ENCODE results near the gene EGFL7. TPM values are rescaled to one million over a fixed set of nuclear protein-coding genes. Genes with fewer than 3 reads are reported as not detected.

EGFL7 gene
- total and polyA plus RNA-seq, 5 donors = 73.3 to 148 (median 83.6) TPM

DNA sequence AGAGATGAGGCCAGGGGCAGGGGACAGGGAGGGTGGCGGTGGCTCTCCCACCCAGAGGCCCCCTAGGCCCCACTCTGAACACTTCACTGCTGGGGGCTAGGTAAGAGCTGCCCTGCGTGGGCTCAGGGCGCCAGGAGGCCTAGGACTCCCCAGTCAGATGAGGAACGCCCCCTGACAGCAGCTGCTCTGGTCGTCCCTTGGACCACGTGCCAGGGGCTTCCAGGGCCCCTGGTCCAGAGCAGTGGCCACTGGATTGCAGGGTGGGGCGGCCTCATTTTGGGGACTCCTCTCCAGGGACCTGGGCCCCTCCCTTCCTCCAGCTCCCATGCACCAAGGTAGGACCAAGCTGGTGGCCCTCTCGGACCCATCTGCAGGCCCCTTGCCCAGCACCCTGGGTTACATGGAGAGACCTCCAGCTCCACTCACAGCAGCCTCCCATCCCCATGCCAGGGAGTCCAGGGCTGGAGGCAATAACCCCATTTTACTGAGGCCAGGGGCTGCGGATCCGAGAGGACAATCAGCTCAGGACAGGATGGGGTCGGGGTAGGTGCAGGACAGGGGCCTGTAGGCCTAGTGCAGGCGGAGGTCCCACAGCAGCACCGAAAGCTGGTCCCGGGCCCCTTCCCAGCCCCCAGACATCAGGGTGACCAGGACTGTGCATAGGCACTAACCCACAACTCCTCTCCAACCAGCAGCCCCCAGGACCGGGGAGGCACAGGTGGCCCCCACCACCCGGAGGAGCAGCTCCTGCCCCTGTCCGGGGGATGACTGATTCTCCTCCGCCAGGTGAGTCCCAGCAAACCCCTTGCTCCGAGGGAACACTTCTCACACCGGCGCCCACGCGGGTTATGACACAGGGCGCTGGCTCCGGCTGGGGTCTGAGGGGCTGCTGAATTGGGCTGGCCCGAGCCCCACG is 1.5 kb downstream of the EGFL7 start:
- ATAC-seq (peak in 1 of 2 donors; percentile 0), DNase-seq (peak; percentile 40 to 70 (median 68))
- Histone ChIP-seq H3K4me1 (ENCODE audit: control insufficient read depth, insufficient read depth, low read length) (no peaks in the 10 kb centered on the region), H3K27ac (ENCODE audit: low read length) (peak overlapping the region; percentile 69), H3K9me3 (ENCODE audit: control insufficient read depth, low read length) (no peaks in the 10 kb centered on the region), H3K27me3 (ENCODE audit: control insufficient read depth, insufficient read depth) (no peaks in the 10 kb centered on the region), H3K4me3 (ENCODE audit: low read length) (peak overlapping the region; percentile 64)
- intact Hi-C loops (cut with DNase I) = no loop called here
- 76% methylated on average over 27 of the region's 27 CpGs for WGBS

DNA sequence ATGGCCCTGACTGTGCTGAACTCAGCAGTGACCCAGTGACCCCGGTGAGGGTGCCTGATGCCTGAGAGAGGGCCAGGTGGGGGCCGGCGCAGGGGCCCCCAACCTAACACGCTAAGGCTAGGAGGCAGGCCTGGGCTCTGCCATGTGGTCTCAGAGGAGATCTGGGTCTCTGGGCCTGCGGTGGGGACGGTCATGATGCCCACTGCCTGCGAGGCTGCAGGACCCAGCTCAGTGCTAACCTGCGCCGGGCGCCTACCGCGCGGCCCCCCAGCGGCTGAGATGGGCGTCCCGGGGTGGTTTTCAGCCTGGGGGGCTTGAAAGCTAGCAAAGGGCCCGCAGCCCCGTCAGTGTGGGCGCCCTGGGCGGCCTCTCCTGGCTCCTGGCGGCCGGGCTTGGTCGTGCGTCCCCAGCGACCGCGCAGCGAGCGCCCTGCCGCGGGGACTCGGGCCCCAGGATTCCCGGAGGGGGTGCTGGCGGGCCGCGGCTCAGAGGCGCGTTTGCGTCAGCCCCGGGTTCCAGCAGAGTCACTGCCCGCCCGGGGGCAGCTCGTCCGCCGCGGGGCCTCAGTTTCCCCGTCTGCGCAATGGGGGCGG is 2.5 kb downstream of the EGFL7 start:
- peak; percentile 36 to 79 (median 71) for DNase-seq
- Histone ChIP-seq H3K9me3 (ENCODE audit: control insufficient read depth, low read length) (no peaks in the 10 kb centered on the region), H3K4me3 (ENCODE audit: low read length) (peak overlapping the region; percentile 64), H3K4me1 (ENCODE audit: control insufficient read depth, insufficient read depth, low read length) (no peaks in the 10 kb centered on the region), H3K27ac (ENCODE audit: low read length) (peak overlapping the region; percentile 69), H3K27me3 (ENCODE audit: control insufficient read depth, insufficient read depth) (no peaks in the 10 kb centered on the region)
- intact Hi-C loops (cut with DNase I) = no loop called here
- WGBS = 9% methylated on average over 49 of the region's 49 CpGs
- no peak for ATAC-seq

DNA sequence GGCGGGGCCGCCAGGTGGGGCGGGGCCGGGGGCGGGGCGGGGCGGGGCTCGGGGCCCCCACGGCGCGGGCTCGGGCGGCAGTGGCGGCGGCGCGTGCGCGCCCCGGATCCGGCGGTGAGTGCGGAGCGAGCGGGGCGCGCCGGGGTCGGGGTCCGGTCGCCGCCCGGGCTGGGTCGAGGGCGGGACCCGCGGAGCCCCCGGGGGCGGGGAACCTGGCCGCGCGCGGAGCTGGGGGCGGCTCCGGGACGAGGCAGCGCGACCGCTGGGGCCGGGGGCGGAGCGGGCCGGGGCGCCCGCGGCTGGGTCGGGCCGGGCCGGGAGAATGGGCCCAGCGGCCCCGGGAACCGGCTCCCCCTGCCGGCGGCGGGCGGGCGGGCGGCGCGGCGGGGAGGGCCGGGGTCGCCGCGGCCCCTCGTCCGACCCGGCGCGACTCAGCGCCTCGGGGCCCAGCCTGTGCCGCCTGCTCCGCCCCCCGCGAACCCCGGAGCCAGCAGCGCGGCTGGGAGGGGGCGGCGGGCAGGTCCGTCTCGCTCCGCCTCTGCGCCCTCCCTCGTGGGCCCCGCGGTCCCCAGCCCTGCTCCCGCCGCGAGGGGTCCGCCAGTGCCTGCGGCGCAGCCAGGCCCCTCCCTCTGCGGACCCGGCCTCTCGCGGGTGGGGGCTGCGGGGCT is 3.1 kb downstream of the EGFL7 start:
- peak in 2 of 3 donors; percentile 48 to 75 for DNase-seq
- intact Hi-C loops (cut with DNase I) = no loop called here
- no peak for ATAC-seq
- peak overlapping the region; percentile 10 for H3K27ac ChIP-seq (ENCODE audit: low read length)
- no peaks in the 10 kb centered on the region for H3K27me3 ChIP-seq (ENCODE audit: control insufficient read depth, insufficient read depth)
- H3K4me1 ChIP-seq (ENCODE audit: control insufficient read depth, insufficient read depth, low read length) = no peaks in the 10 kb centered on the region
- no peaks in the 10 kb centered on the region for H3K9me3 ChIP-seq (ENCODE audit: control insufficient read depth, low read length)
- under 1% methylated on average over 91 of the region's 109 CpGs for WGBS
- peak overlapping the region; percentile 64 for H3K4me3 ChIP-seq (ENCODE audit: low read length)

DNA sequence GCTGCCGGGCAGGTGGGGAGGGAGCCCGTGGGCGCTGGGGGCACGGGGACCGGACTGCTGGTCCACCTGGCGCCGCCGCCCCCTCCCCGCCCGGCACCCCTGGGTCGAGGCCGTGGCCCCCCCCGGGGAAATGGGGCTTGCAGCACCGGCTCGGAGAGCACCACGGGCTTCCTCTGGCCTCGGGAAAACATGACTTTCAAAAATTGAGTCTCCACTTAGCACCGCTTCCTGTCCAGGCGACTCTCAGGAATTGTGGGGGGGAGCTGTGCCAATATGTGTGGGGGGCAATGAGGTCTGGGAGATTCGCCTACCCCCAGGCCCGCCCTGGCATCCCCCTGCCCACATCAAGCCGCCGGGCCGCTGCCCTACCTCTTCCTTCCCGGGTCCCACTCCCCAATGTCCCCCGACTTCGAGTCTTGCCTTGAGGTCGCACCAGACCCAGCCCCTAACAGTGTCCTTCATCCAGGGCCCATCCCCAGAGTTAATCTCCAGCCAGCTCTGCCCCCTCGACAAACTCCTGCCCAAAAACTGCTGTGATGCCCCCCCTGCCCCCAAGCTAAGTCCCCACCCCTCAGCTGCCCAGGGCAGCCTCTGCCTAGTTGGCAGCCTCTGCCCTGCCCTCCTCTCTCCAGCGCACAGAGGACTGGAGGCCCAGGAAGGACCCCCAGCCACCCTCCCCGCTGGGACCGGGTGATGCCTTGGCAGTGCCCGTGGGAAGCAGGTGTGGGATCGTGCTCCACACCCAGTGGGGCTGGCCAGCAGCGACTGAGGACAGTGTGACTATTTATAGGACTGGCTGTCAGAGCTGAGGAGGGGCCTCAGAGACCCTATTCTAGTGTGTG is 3.9 kb downstream of the EGFL7 start:
- intact Hi-C loops (cut with DNase I) = no loop called here
- no peaks in the 10 kb centered on the region for H3K9me3 ChIP-seq (ENCODE audit: control insufficient read depth, low read length)
- H3K27ac ChIP-seq (ENCODE audit: low read length) = peak overlapping the region; percentile 37
- 19% methylated on average over 34 of the region's 35 CpGs for WGBS
- ATAC-seq (no peak), DNase-seq (peak in 2 of 3 donors; percentile 38 to 73)
- no peaks in the 10 kb centered on the region for H3K4me1 ChIP-seq (ENCODE audit: control insufficient read depth, insufficient read depth, low read length)
- H3K27me3 ChIP-seq (ENCODE audit: control insufficient read depth, insufficient read depth) = no peaks in the 10 kb centered on the region
- H3K4me3 ChIP-seq (ENCODE audit: low read length) = peak overlapping the region; percentile 64

DNA sequence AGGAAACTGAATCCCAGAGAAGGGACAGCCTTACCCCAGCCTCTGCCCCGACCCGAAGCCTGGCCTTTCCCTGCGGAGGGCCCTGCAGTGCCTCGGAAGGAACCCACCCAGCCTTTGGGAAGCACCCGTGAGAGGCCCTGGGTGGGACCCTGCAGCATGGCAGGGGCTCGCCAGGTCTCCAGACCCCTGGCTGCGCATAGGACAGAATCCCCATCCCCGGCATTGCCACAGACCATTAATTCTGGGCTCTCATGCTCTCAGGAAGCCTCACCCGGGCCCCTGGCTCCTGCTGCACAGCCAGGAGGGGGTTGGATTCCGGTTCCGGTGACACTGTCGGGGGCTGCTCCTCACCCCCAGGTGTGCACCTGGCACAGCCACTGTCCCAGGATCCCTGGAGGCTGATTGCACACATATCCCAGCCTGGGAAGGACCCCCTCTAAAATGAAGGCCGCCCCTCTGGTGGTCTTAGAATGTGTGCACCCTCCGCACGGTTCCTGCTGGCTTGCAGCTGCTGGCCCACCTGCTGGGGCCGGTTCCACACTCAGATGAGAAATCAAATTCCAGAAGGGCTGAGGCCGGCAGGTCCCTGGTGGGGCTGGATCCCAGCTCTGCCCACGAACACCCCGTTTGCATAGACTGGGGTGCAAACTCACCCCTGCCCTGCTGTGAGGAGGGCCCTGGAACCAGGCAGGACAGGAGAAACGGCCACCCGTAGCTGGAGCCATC is 4.7 kb downstream of the EGFL7 start:
- Histone ChIP-seq H3K27me3 (ENCODE audit: control insufficient read depth, insufficient read depth) (no peaks in the 10 kb centered on the region), H3K4me3 (ENCODE audit: low read length) (peak overlapping the region; percentile 64), H3K9me3 (ENCODE audit: control insufficient read depth, low read length) (no peaks in the 10 kb centered on the region), H3K4me1 (ENCODE audit: control insufficient read depth, insufficient read depth, low read length) (no peaks in the 10 kb centered on the region), H3K27ac (ENCODE audit: low read length) (peak overlapping the region; percentile 37)
- intact Hi-C loops (cut with DNase I) = no loop called here
- 58% methylated on average over 21 of the region's 21 CpGs for WGBS
- DNase-seq (no peak), ATAC-seq (no peak)

DNA sequence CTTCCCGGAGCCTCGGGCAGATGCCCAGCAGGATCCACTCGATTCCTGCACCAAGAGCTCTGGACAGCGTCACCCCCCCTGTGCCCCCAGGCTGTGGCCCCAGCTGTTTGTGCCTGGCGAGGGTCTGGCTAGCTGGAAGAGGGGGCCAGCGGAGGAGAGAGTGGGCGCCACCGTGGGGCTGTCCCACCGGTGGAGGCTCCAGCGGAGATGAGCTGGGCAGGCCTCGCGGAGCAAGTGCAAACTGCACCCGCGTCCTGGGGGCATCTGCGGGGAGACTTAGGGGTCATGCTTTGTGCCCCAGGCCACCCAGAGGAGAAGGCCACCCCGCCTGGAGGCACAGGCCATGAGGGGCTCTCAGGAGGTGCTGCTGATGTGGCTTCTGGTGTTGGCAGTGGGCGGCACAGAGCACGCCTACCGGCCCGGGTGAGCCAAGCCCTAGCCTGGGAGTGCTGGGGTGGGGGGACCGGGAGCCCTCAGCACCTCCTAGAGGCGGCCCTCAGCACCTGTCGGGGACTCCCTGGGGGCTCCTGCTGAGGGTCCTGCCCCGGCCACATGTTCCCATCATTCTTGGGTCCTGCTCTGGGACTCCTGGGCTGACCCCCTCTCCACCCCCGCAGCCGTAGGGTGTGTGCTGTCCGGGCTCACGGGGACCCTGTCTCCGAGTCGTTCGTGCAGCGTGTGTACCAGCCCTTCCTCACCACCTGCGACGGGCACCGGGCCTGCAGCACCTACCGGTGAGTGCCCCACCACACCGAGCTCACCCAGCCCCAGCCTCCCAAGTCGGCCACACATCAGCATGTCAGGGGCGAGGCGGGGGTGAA is 5.4 kb downstream of the EGFL7 start:
- ATAC-seq (no peak), DNase-seq (no peak)
- H3K27me3 ChIP-seq (ENCODE audit: control insufficient read depth, insufficient read depth) = no peaks in the 10 kb centered on the region
- intact Hi-C loops (cut with DNase I) = no loop called here
- H3K4me1 ChIP-seq (ENCODE audit: control insufficient read depth, insufficient read depth, low read length) = no peaks in the 10 kb centered on the region
- H3K27ac ChIP-seq (ENCODE audit: low read length) = peak overlapping the region; percentile 37
- H3K9me3 ChIP-seq (ENCODE audit: control insufficient read depth, low read length) = no peaks in the 10 kb centered on the region
- WGBS = 55% methylated on average over 40 of the region's 40 CpGs
- peak overlapping the region; percentile 64 for H3K4me3 ChIP-seq (ENCODE audit: low read length)

DNA sequence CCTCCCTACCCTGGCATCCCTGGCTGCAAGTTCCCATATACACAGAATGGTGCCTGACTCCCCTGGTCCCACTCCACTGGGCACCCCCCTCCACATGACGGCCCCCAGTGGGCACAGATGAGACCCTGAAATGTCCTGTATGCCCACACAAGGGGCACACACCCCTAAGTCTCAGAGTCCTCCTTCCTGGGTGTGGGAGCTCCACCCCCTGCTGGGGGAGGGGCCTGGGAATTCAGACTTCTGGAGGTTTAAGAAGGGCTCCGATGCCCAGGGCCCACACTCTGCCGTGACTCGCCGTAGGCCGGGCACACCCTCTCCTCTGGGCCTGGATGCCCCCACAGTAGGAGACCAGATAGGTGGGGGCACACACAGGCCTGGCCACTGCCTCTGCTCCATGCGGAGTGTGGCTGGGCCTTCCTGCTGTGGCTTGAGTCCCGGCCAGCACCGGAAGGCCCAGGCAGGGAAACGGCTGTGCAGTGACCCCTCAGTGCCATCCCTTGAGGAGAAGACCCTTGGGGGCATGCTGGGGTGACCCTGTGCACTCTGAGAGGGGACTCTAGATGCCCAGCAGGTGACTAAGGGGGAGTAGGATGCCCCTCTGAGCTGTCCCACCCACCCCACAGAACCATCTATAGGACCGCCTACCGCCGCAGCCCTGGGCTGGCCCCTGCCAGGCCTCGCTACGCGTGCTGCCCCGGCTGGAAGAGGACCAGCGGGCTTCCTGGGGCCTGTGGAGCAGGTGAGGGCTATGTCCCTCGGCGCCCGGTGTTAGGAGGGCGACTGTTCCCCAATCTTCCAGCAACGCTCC is 6.5 kb downstream of the EGFL7 start:
- H3K4me1 ChIP-seq (ENCODE audit: control insufficient read depth, insufficient read depth, low read length) = no peaks in the 10 kb centered on the region
- intact Hi-C loops (cut with DNase I) = no loop called here
- peak overlapping the region; percentile 37 for H3K27ac ChIP-seq (ENCODE audit: low read length)
- no peaks in the 10 kb centered on the region for H3K27me3 ChIP-seq (ENCODE audit: control insufficient read depth, insufficient read depth)
- no peaks in the 10 kb centered on the region for H3K9me3 ChIP-seq (ENCODE audit: control insufficient read depth, low read length)
- DNase-seq (peak in 1 of 3 donors; percentile 41), ATAC-seq (peak in 1 of 2 donors; percentile 0)
- peak overlapping the region; percentile 64 for H3K4me3 ChIP-seq (ENCODE audit: low read length)
- WGBS = 57% methylated on average over 23 of the region's 23 CpGs

DNA sequence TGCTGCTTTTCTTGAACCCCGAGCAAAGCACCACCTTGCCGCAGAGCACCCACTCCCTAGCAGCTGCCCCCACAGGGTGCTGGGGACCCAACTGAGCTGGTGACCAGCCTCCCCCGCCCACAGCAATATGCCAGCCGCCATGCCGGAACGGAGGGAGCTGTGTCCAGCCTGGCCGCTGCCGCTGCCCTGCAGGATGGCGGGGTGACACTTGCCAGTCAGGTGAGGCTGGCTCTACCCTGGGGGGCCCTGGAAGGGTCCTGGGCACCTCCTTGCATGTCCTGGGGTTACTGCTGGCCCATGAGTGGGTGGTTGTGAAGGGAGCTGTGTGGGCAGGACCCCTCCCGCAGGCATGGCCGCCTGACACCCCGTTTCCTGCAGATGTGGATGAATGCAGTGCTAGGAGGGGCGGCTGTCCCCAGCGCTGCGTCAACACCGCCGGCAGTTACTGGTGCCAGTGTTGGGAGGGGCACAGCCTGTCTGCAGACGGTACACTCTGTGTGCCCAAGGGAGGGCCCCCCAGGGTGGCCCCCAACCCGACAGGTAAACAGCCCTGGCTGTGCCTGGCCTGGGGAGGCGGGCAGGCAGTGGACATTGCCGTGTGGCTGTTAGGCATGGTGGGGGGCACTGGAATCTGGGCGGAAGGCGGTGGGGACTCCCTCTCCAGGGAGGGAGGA is 7.2 kb downstream of the EGFL7 start:
- Histone ChIP-seq H3K4me1 (ENCODE audit: control insufficient read depth, insufficient read depth, low read length) (no peaks in the 10 kb centered on the region), H3K4me3 (ENCODE audit: low read length) (peak overlapping the region; percentile 64), H3K9me3 (ENCODE audit: control insufficient read depth, low read length) (no peaks in the 10 kb centered on the region), H3K27me3 (ENCODE audit: control insufficient read depth, insufficient read depth) (no peaks in the 10 kb centered on the region), H3K27ac (ENCODE audit: low read length) (peak overlapping the region; percentile 28)
- no peak for DNase-seq
- ATAC-seq = no peak
- intact Hi-C loops (cut with DNase I) = no loop called here
- 53% methylated on average over 23 of the region's 23 CpGs for WGBS

All from right cardiac atrium (tissue), 5 donors.